GM23248 (cell line): Measurements from ENCODE around the gene FBXW11. TPM values are rescaled to one million over a fixed set of nuclear protein-coding genes. Genes with fewer than 3 reads are reported as not detected.

Experiments
- DNase-seq: peaks from one replicate; pipeline ENCODE4 v3.0.0-alpha.2; 2015
- H2AFZ ChIP-seq: fragments of 200-600 bp; sonication (generic); 2 replicates; pipeline ENCODE4 v1.6.1; 2016; ENCODE audit warnings: antibody characterized with exemption
- H3F3A ChIP-seq: fragments of 200-600 bp; sonication (generic); 2 replicates; pipeline ENCODE4 v1.6.1; 2016; ENCODE audit warnings: mild to moderate bottlenecking, antibody characterized with exemption, mixed run types; ENCODE audit not compliant: insufficient read depth
- H3K27ac ChIP-seq: fragments of 200-600 bp; sonication (generic); 2 replicates; pipeline ENCODE4 v1.5.1; 2016; ENCODE audit warnings: mild to moderate bottlenecking
- H3K27me3 ChIP-seq: fragments of 200-600 bp; sonication (generic); replicated peaks from 2 replicates; pipeline ENCODE4 v1.6.1; 2016; ENCODE audit warnings: mild to moderate bottlenecking; ENCODE audit not compliant: insufficient read depth
- H3K36me3 ChIP-seq: fragments of 200-600 bp; sonication (generic); 2 replicates; pipeline ENCODE4 v1.6.1; 2016; ENCODE audit warnings: low read depth, mild to moderate bottlenecking
- H3K4me1 ChIP-seq: fragments of 200-600 bp; sonication (generic); 2 replicates; pipeline ENCODE4 v1.6.1; 2016; ENCODE audit warnings: mild to moderate bottlenecking; ENCODE audit not compliant: insufficient read depth
- H3K4me2 ChIP-seq: fragments of 200-600 bp; sonication (generic); one replicate; pipeline ENCODE4 v1.6.1; 2016; ENCODE audit warnings: mild to moderate bottlenecking; ENCODE audit not compliant: unreplicated experiment
- H3K4me3 ChIP-seq: fragments of 200-600 bp; sonication (generic); 2 replicates; pipeline ENCODE4 v1.5.1; 2016; ENCODE audit warnings: mild to moderate bottlenecking
- H3K79me2 ChIP-seq: fragments of 200-600 bp; sonication (generic); 2 replicates; pipeline ENCODE4 v1.6.1; 2016; ENCODE audit warnings: mild to moderate bottlenecking; ENCODE audit not compliant: insufficient read depth
- H3K9ac ChIP-seq: fragments of 200-600 bp; sonication (generic); 2 replicates; pipeline ENCODE4 v1.6.1; 2016; ENCODE audit warnings: mild to moderate bottlenecking
- H3K9me2 ChIP-seq: fragments of 200-600 bp; sonication (generic); 2 replicates; pipeline ENCODE4 v1.6.1; 2016; ENCODE audit warnings: mixed run types, mild to moderate bottlenecking, moderate library complexity; ENCODE audit not compliant: insufficient read depth
- H3K9me3 ChIP-seq: fragments of 200-600 bp; sonication (generic); one replicate; pipeline ENCODE4 v1.6.1; 2017; ENCODE audit warnings: low read depth
- H4K20me1 ChIP-seq: fragments of 200-600 bp; sonication (generic); 2 replicates; pipeline ENCODE4 v1.6.0; 2016; ENCODE audit not compliant: insufficient read depth
- EZH2 ChIP-seq: fragments of 200-600 bp; sonication (generic); IDR thresholded peaks from 2 replicates; pipeline ENCODE4 v1.6.1; 2018; ENCODE audit warnings: antibody characterized with exemption, mild to moderate bottlenecking; ENCODE audit not compliant: insufficient read depth, poor library complexity, severe bottlenecking
- EZH2phosphoT487 ChIP-seq: fragments of 200-600 bp; sonication (generic); IDR thresholded peaks from 2 replicates; pipeline ENCODE4 v1.6.1; 2018; ENCODE audit warnings: antibody characterized with exemption, moderate library complexity, mild to moderate bottlenecking, low read depth; ENCODE audit not compliant: insufficient read depth
- WGBS, 2 experiments: methylation state at CpG; one replicate each; pipeline ENCODE4 v1.1.6; 2015 to 2017; ENCODE audit warnings: low lambda C conversion rate in 2 of 2, low coverage in 1 of 2; ENCODE audit errors: missing lambda C conversion rate in 2 of 2; 5-methylcytosine and 5-hydroxymethylcytosine counted together
- in situ Hi-C: fragments of 300-500 bp; cut with MboI; formaldehyde crosslinking; loops from 2 replicates; pipeline ENCODE4 v1.15.0; 2020
- polyA plus RNA-seq: library from polyadenylated mRNA; unstranded; fragments of >200 nt; fragmentation: Nextera tagmentation; extraction: Ambion mirVana; gene quantifications from 2 replicates; pipeline ENCODE4 v1.2.1, GENCODE V29; 2016
- total RNA-seq: library from RNA; depleted of rRNA; stranded (reverse); fragments of >200 nt; shearing (Covaris generic); gene quantifications from 2 replicates; pipeline ENCODE4 v1.2.3, GENCODE V29; 2014

Gene FBXW11
- total and polyA plus RNA-seq, 2 experiments from 2014 or later: 30.6 to 78.0 TPM

- Histone ChIP-seq H3K9ac (no peak overlapping the region), H3K4me2 (no peak overlapping the region), H3K4me1 (peaks cover 4% of the 10 kb centered on the region), H3K36me3 (no peaks in the 10 kb centered on the region), H3K9me3 (no peaks in the 10 kb centered on the region), H3K9me2 (no peaks in the 10 kb centered on the region), H4K20me1 (peaks cover 8% of the 10 kb centered on the region; the same call in 1 of the 2 replicates), H3K4me3 (no peak overlapping the region), H3K27me3 (no peaks in the 10 kb centered on the region), H3K79me2 (peaks cover 94% of the 10 kb centered on the region), H3F3A (no peaks in the 10 kb centered on the region), H3K27ac (no peak overlapping the region), H2AFZ (no peak overlapping the region)
- WGBS, 2 experiments: 97 to 100% methylated on average over 3 of the region's 3 CpGs
- no peak for TF ChIP-seq EZH2phosphoT487
- no peak for TF ChIP-seq EZH2
- DNase-seq: no peak
- in situ Hi-C loops: no loop called here
Measured at GRCh38 chr5:171939951-171940350, 66.5 kb downstream of the FBXW11 start.

GRCh38 chr5:171938358-171938757 lies 68.1 kb downstream of the FBXW11 start:
- DNase-seq: no peak
- in situ Hi-C loops: no loop called here
- H3K79me2 ChIP-seq: peaks cover 94% of the 10 kb centered on the region
- H3K9me2 ChIP-seq: no peaks in the 10 kb centered on the region
- no peak overlapping the region for H3K9ac ChIP-seq
- H3K4me3 ChIP-seq: no peak overlapping the region
- no peak overlapping the region for H2AFZ ChIP-seq
- TF ChIP-seq EZH2 (no peak), EZH2phosphoT487 (no peak)
- no peaks in the 10 kb centered on the region for H3K9me3 ChIP-seq
- no peak overlapping the region for H3K4me2 ChIP-seq
- H3K27ac ChIP-seq: no peak overlapping the region
- no peaks in the 10 kb centered on the region for H3K27me3 ChIP-seq
- H3F3A ChIP-seq: no peaks in the 10 kb centered on the region
- no peaks in the 10 kb centered on the region for H3K36me3 ChIP-seq
- H4K20me1 ChIP-seq: peaks cover 13% of the 10 kb centered on the region; the same call in 1 of the 2 replicates
- H3K4me1 ChIP-seq: no peaks in the 10 kb centered on the region

GRCh38 chr5:171937351-171937750 lies 69.1 kb downstream of the FBXW11 start:
- H4K20me1 ChIP-seq: peaks cover 10% of the 10 kb centered on the region; the same call in 1 of the 2 replicates
- 95 to 99% methylated on average over 4 of the region's 4 CpGs for WGBS, 2 experiments
- no peak overlapping the region for H2AFZ ChIP-seq
- H3K79me2 ChIP-seq: peaks cover 94% of the 10 kb centered on the region
- H3K9me3 ChIP-seq: no peaks in the 10 kb centered on the region
- H3F3A ChIP-seq: no peaks in the 10 kb centered on the region
- no peak for TF ChIP-seq EZH2phosphoT487
- no peak for TF ChIP-seq EZH2
- H3K4me3 ChIP-seq: no peak overlapping the region
- no peak overlapping the region for H3K9ac ChIP-seq
- no peak for DNase-seq
- H3K36me3 ChIP-seq: no peaks in the 10 kb centered on the region
- in situ Hi-C loops: no loop called here
- no peaks in the 10 kb centered on the region for H3K4me1 ChIP-seq
- no peaks in the 10 kb centered on the region for H3K27me3 ChIP-seq
- H3K4me2 ChIP-seq: no peak overlapping the region
- H3K27ac ChIP-seq: no peak overlapping the region
- no peaks in the 10 kb centered on the region for H3K9me2 ChIP-seq

GRCh38 chr5:171934586-171934985 lies 71.9 kb downstream of the FBXW11 start:
- Histone ChIP-seq H3K4me3 (no peak overlapping the region), H3K27me3 (no peaks in the 10 kb centered on the region), H2AFZ (no peak overlapping the region), H3K79me2 (peaks cover 100% of the 10 kb centered on the region), H3K9me3 (no peaks in the 10 kb centered on the region), H3K9me2 (no peaks in the 10 kb centered on the region), H3K4me2 (no peak overlapping the region), H3K36me3 (no peaks in the 10 kb centered on the region), H3K9ac (no peak overlapping the region), H3K27ac (no peak overlapping the region), H4K20me1 (peaks cover 14% of the 10 kb centered on the region; the same call in 1 of the 2 replicates), H3F3A (no peaks in the 10 kb centered on the region), H3K4me1 (no peaks in the 10 kb centered on the region)
- 96 to 99% methylated on average over 5 of the region's 5 CpGs for WGBS, 2 experiments
- TF ChIP-seq EZH2phosphoT487 (no peak), EZH2 (no peak)
- no peak for DNase-seq
- in situ Hi-C loops: no loop called here

- H3K4me1 ChIP-seq: no peaks in the 10 kb centered on the region
- no peak for DNase-seq
- peaks cover 25% of the 10 kb centered on the region; the same call in 1 of the 2 replicates for H4K20me1 ChIP-seq
- no peaks in the 10 kb centered on the region for H3K36me3 ChIP-seq
- 100% methylated on average over 2 of the region's 2 CpGs for WGBS, 2 experiments
- no peaks in the 10 kb centered on the region for H3F3A ChIP-seq
- TF ChIP-seq EZH2: no peak
- TF ChIP-seq EZH2phosphoT487: no peak
- H3K4me3 ChIP-seq: no peak overlapping the region
- no peak overlapping the region for H2AFZ ChIP-seq
- H3K9me2 ChIP-seq: no peaks in the 10 kb centered on the region
- H3K4me2 ChIP-seq: no peak overlapping the region
- in situ Hi-C loops: no loop called here
- no peaks in the 10 kb centered on the region for H3K9me3 ChIP-seq
- no peak overlapping the region for H3K27ac ChIP-seq
- peaks cover 100% of the 10 kb centered on the region for H3K79me2 ChIP-seq
- no peak overlapping the region for H3K9ac ChIP-seq
- H3K27me3 ChIP-seq: no peaks in the 10 kb centered on the region
Measured at GRCh38 chr5:171931163-171931562, 75.3 kb downstream of the FBXW11 start.
